K562 (cell line): ENCODE measurements around the gene POM121. TPM values are rescaled to one million over a fixed set of nuclear protein-coding genes. Genes with fewer than 3 reads are reported as not detected.
"Not testable (repeated sequence)": the region's sequence is repeated elsewhere in the genome, so short reads cannot be mapped to it uniquely, and the experiment has no call there.

ENCODE experiments used
- ATAC-seq: fragments of 200-7000 bp; cut with Tn5 transposase; 3 replicates; pipeline ENCODE4 v1.9.1; 2020; ENCODE audit warnings: moderate library complexity
- BruUV-seq: library from RNA; stranded (reverse); fragments of 400-500 nt; replicated peaks from 2 replicates; lab custom pipeline; 2021; lab: Mats Ljungman, UMichigan
- CTCF ChIA-PET: fragments of 300-600 bp; formaldehyde crosslinking; extraction: SDS; loops from one replicate; lab custom pipeline; 2021; ENCODE audit warnings: low intra/inter-chr PET ratio; lab: Yijun Ruan, JAX
- POLR2A ChIA-PET: fragments of 300-600, 350-650 bp; sonication (Branson Sonifier 250); formaldehyde crosslinking; extraction: SDS; loops from one replicate; lab custom pipeline; 2021; ENCODE audit warnings: antibody characterized with exemption, inconsistent platforms; lab: Yijun Ruan, JAX
- DNase-seq, 4 experiments: peaks; one replicate each; pipeline versions ENCODE4 v3.0.0 to v3.0.0-alpha.2; 2011 to 2018; ENCODE audit warnings: low spot score in 3 of 4, mixed read lengths in 3 of 4; ENCODE audit errors: extremely low read depth in 1 of 4
- FAIRE-seq: peaks from 2 replicates; lab custom pipeline; 2011; peaks lifted over from hg19 to GRCh38; lab: Jason Lieb, UNC
- H2AFZ ChIP-seq: 2 replicates; pipeline ENCODE4 v1.6.0; 2011; ENCODE audit warnings: low read depth, low read length, control low read depth, inconsistent platforms
- H3K27ac ChIP-seq: fragments of 200-600 bp; 3 replicates; pipeline ENCODE4 v1.8.0; 2011; ENCODE audit warnings: low read depth, mild to moderate bottlenecking, control low read depth, inconsistent platforms, low read length, moderate library complexity, mixed read lengths; ENCODE audit errors: extremely low read depth
- H3K27me3 ChIP-seq, 2 experiments: fragments of 300-600 bp in 1 of 2; 2 replicates in 1 of 2; 3 replicates in 1 of 2; pipeline versions ENCODE4 v1.6.0 to v1.8.0; 2011; ENCODE audit warnings: inconsistent platforms in 2 of 2, low read length in 2 of 2, mild to moderate bottlenecking in 1 of 2, mixed read lengths in 1 of 2, moderate library complexity in 1 of 2; ENCODE audit not compliant: control insufficient read depth in 2 of 2, insufficient read depth in 2 of 2
- H3K36me3 ChIP-seq: fragments of 300-600 bp; 3 replicates; pipeline ENCODE4 v1.8.0; 2011; ENCODE audit warnings: mild to moderate bottlenecking, low read length, inconsistent platforms; ENCODE audit not compliant: control insufficient read depth, insufficient read depth
- H3K4me1 ChIP-seq, 2 experiments: fragments of 200-600 bp in 1 of 2; replicated peaks in 1 of 2; 2 replicates in 1 of 2; 3 replicates in 1 of 2; pipeline versions ENCODE4 v1.5.1 to v1.8.0; 2011; ENCODE audit warnings: inconsistent platforms in 2 of 2, low read length in 2 of 2, mild to moderate bottlenecking in 1 of 2, mixed read lengths in 1 of 2, moderate library complexity in 1 of 2; ENCODE audit not compliant: control insufficient read depth in 2 of 2, insufficient read depth in 2 of 2
- H3K4me2 ChIP-seq: 2 replicates; pipeline ENCODE4 v1.6.1; 2011; ENCODE audit warnings: low read length, control low read depth, inconsistent platforms, mixed read lengths; ENCODE audit not compliant: insufficient read depth
- H3K4me3 ChIP-seq: fragments of 200-600 bp; sonication (generic), shearing (Covaris generic); 2 replicates; pipeline ENCODE4 v1.5.1; 2016; ENCODE audit warnings: control low read depth, inconsistent platforms
- H3K79me2 ChIP-seq: fragments of 200-600 bp; 3 replicates; pipeline ENCODE4 v1.8.0; 2011; ENCODE audit warnings: low read length, inconsistent platforms; ENCODE audit not compliant: control insufficient read depth, insufficient read depth
- H3K9ac ChIP-seq, 2 experiments: 2 replicates each; pipeline versions ENCODE4 v1.6.0 to v1.6.1; 2011; ENCODE audit warnings: low read depth in 2 of 2, low read length in 2 of 2, control low read depth in 1 of 2, inconsistent platforms in 1 of 2, mild to moderate bottlenecking in 1 of 2, mixed read lengths in 1 of 2; ENCODE audit not compliant: insufficient read depth in 1 of 2
- H3K9me1 ChIP-seq: one replicate; pipeline ENCODE4 v1.6.0; 2011; ENCODE audit warnings: inconsistent platforms, mild to moderate bottlenecking, low read length, moderate library complexity; ENCODE audit not compliant: control insufficient read depth, insufficient read depth
- H3K9me3 ChIP-seq: replicated peaks from 2 replicates; pipeline ENCODE4 v1.5.1; 2011; ENCODE audit warnings: low read depth, low read length, inconsistent platforms; ENCODE audit not compliant: control insufficient read depth, insufficient read depth
- H4K20me1 ChIP-seq: replicated peaks from 2 replicates; pipeline ENCODE4 v1.6.1; 2011; ENCODE audit warnings: low read length, inconsistent platforms, mixed read lengths; ENCODE audit not compliant: control insufficient read depth, insufficient read depth
- POLR2G ChIP-seq: fragments of 200-400 bp; formaldehyde crosslinking; IDR thresholded peaks from 2 replicates; pipeline ENCODE4 v1.6.1; 2017; ENCODE audit warnings: low read depth, mild to moderate bottlenecking, antibody characterized with exemption, low read length, moderate library complexity
- WGBS: fragments of 100-300 bp; shearing (Covaris generic); methylation state at CpG from one replicate; pipeline ENCODE4 v1.1.6; 2016; ENCODE audit warnings: low coverage, mixed read lengths; ENCODE audit not compliant: insufficient coverage; ENCODE audit errors: missing lambda C conversion rate; 5-methylcytosine and 5-hydroxymethylcytosine counted together
- in situ Hi-C: fragments of 300-500 bp; cut with MboI; formaldehyde crosslinking; loops from 4 replicates; pipeline ENCODE4 v1.15.0; 2018; ENCODE audit warnings: inconsistent platforms, mixed read lengths
- intact Hi-C: fragments of 100-400 bp; cut with micrococcal nuclease; formaldehyde crosslinking; loops from 2 replicates; pipeline ENCODE4 v1.14.2; 2022
- polyA plus RNA-seq, 8 experiments: library from polyadenylated mRNA; depleted of rRNA in 4 of 8; stranded (reverse) in 5 of 8; unstranded in 3 of 8; fragments of >200 nt; fragmentation: Nextera tagmentation in 2 of 8; fragmentation: Illumina TruSeq in 1 of 8; extraction: Ambion mirVana in 2 of 8; extraction: Trizol in 1 of 8; gene quantifications; 2 replicates each; pipeline versions ENCODE4 v1.2.1 to v1.2.3, GENCODE V29; 2011 to 2014; ENCODE audit warnings: inconsistent platforms in 1 of 8, missing spikeins in 1 of 8
- total RNA-seq, 7 experiments: library from RNA; depleted of rRNA in 6 of 7; stranded (reverse); fragments of >200 nt in 6 of 7; fragmentation: Illumina TruSeq in 2 of 7; extraction: Trizol in 2 of 7; gene quantifications; 2 replicates each; pipeline versions ENCODE4 v1.2.1 to v1.2.3, GENCODE V29; 2011 to 2021; ENCODE audit warnings: low replicate concordance in 1 of 7

Gene POM121
- total and polyA plus RNA-seq, 9 of the 15 experiments (the other 6 are each of a cell fraction or from before 2014, with no cell fraction given) = 3.6 to 112 (median 12.5) TPM

DNA sequence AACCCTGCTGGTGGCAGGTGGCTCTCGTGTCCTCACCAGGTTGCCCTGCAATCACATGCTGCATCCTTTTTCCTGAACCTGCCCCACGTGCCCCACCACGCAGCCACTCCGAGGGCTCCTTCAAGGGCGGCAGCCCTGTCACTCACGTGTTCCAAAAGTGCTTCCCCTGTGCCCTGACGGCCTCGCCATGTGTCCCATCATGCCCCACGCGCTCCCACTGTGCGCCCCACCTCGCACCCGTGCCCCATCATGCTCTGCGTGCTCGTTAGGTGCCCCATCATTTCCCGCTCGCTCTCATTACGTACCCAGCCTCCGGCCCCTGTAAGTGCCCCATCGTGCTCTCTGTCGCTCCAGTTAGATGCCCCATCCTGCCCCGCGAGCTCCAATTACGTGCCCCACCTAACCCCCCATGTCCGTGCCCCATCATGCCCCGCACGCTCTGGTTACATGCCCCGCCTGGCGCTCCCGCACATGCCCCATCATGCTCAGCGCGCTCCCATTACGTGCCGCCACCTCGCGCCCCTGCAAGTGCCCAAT lies 44.2 kb downstream of the POM121 start, which contains the start of gene TRIM74:
TSS of gene TRIM74 (minus strand) at position 487 of the 537 bp plus-strand sequence. CDS start 3,309 bp downstream, outside the sequence.
- CTCF ChIA-PET, H3K27ac ChIP-seq, H3K4me2 ChIP-seq, H4K20me1 ChIP-seq, intact Hi-C loops, H3K36me3 ChIP-seq, in situ Hi-C loops, H3K27me3 ChIP-seq, H3K9me3 ChIP-seq, H2AFZ ChIP-seq, ATAC-seq, POLR2A ChIA-PET, H3K9ac ChIP-seq, H3K4me3 ChIP-seq, H3K4me1 ChIP-seq, H3K79me2 ChIP-seq, BruUV-seq, H3K9me1 ChIP-seq, FAIRE-seq, DNase-seq: not testable (repeated sequence)
- TF ChIP-seq POLR2G = peak; percentile 33; the same call in 1 of the 2 replicates
- WGBS = 34% methylated on average over 4 of the region's 36 CpGs

DNA sequence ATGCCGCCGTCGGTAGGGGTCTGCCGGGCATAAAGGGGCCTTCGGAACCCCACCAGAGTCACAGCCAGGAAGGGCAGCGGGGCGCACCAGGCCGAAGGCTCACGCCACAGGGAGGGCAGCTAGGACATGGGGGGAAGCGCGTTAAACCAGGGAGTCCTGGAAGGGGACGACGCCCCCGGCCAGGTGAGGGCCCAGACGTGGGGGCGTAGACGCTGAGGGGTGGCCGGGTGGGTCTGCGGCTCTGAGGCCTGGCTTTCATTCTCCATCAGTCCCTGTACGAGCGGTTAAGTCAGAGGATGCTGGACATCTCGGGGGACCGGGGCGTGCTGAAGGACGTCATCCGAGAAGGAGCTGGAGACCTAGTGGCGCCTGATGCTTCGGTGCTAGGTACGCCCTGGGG lies 44.8 kb downstream of the POM121 start:
- H3K9me1 ChIP-seq, H4K20me1 ChIP-seq, H3K79me2 ChIP-seq, H3K9me3 ChIP-seq, H3K27me3 ChIP-seq, CTCF ChIA-PET, H3K4me1 ChIP-seq, intact Hi-C loops, DNase-seq, POLR2A ChIA-PET, in situ Hi-C loops, H3K27ac ChIP-seq, BruUV-seq, H2AFZ ChIP-seq, H3K4me3 ChIP-seq, ATAC-seq, H3K36me3 ChIP-seq, H3K4me2 ChIP-seq, H3K9ac ChIP-seq, FAIRE-seq: not testable (repeated sequence)
- WGBS = 54% methylated on average over 6 of the region's 29 CpGs

DNA sequence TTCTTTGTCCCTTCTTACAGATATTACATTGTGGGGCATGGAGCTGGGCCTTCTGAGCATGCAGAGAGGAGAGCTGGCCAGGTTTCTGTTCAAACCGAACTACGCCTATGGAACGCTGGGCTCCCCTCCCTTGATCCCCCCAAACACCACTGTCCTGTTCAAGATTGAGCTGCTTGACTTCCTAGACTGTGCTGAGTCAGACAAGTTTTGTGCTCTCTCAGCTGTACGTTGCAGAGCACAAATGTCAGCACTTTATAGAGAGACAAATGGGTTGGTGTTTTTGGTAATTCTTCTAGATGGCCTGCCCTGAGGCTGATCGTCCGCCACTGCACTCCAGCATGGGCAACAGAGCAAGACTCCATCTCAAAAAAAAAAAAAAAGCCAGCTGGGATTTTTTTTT lies 46.6 kb downstream of the POM121 start:
- H3K27ac ChIP-seq, CTCF ChIA-PET, in situ Hi-C loops, intact Hi-C loops, H3K4me1 ChIP-seq, H3K79me2 ChIP-seq, BruUV-seq, H3K9ac ChIP-seq, FAIRE-seq, H3K4me3 ChIP-seq, POLR2A ChIA-PET, H2AFZ ChIP-seq, H3K27me3 ChIP-seq, H4K20me1 ChIP-seq, H3K9me1 ChIP-seq, H3K9me3 ChIP-seq, H3K36me3 ChIP-seq, DNase-seq, H3K4me2 ChIP-seq: not testable (repeated sequence)
- WGBS = no CpG with 5 or more reads among the region's 6 CpGs
- ATAC-seq = 0 out of 3 replicates have a peak, but pooled peaks have one; percentile 8

DNA sequence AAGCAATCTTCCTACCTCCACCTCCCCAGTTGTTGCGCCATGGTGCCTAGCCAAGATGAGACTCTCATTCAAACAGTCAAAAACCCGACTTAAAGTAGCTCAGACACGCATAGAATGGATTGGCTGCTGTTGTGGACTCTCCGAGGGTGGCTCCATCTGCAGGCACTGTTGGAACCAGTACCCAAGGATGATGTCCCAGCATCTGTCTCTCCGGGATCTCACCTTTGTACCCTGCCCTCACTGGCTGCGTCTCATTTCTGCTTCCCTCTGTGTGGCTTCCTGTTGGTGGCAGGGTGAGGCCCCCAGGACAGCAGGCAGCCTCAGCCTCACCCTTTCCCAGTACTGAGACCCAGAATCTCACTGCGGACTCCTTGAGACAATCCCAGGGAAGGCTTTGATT lies 49.9 kb downstream of the POM121 start:
- ATAC-seq = peak; percentile 18
- H3K4me2 ChIP-seq, intact Hi-C loops, FAIRE-seq, H3K4me3 ChIP-seq, H3K79me2 ChIP-seq, H3K4me1 ChIP-seq, CTCF ChIA-PET, H4K20me1 ChIP-seq, H3K27ac ChIP-seq, DNase-seq, H3K9ac ChIP-seq, H3K27me3 ChIP-seq, BruUV-seq, H2AFZ ChIP-seq, H3K9me3 ChIP-seq, H3K9me1 ChIP-seq, POLR2A ChIA-PET, H3K36me3 ChIP-seq, in situ Hi-C loops: not testable (repeated sequence)
- WGBS = 66% methylated on average over 3 of the region's 7 CpGs
